Prostate gland (tissue), 2 donors: ENCODE results near the gene NAPG.

Experiments used
- POLR2A ChIP-seq: fragments of 450-650 bp; IDR thresholded peaks from one replicate; pipeline ENCODE4 v1.6.1; 2016; ENCODE audit warnings: antibody characterized with exemption, mild to moderate bottlenecking
- POLR2AphosphoS5 ChIP-seq: sonication (generic); formaldehyde crosslinking; IDR thresholded peaks from one replicate; pipeline ENCODE4 v1.6.1; 2017; ENCODE audit warnings: antibody characterized with exemption
- TF ChIP-seq, protein P1 (sequence below), 4 experiments: fragments of 200-600 bp in 2 of 4; fragments of 450-650 bp in 2 of 4; sonication (generic) in 2 of 4; IDR thresholded peaks; 1 replicate in 3 of 4; 2 replicates in 1 of 4; pipeline ENCODE4 v1.5.1; 2016 to 2019; ENCODE audit warnings: antibody characterized with exemption in 4 of 4, mild to moderate bottlenecking in 2 of 4, moderate library complexity in 2 of 4

DNA sequence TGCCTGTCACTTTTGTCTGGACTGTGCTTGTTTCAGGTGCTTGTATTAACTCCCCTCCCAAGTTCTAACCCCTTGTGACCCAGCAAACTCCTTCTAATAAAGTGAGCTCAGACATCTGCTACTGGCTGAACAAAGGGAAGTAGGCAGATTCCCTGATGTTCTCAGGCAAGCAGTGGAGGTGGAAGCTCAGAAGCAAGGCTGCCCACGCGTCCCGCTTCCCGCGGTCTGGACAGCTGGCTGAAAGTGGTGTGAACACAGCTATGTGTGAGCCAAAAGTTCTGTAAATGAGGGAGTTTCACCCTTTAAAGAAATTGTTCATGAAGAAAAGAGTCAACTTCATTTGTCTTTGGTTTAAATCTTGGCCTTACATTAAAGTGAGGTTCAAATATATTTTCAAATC lies 40.0 kb downstream of the NAPG start:
- TF ChIP-seq, protein P1, sequence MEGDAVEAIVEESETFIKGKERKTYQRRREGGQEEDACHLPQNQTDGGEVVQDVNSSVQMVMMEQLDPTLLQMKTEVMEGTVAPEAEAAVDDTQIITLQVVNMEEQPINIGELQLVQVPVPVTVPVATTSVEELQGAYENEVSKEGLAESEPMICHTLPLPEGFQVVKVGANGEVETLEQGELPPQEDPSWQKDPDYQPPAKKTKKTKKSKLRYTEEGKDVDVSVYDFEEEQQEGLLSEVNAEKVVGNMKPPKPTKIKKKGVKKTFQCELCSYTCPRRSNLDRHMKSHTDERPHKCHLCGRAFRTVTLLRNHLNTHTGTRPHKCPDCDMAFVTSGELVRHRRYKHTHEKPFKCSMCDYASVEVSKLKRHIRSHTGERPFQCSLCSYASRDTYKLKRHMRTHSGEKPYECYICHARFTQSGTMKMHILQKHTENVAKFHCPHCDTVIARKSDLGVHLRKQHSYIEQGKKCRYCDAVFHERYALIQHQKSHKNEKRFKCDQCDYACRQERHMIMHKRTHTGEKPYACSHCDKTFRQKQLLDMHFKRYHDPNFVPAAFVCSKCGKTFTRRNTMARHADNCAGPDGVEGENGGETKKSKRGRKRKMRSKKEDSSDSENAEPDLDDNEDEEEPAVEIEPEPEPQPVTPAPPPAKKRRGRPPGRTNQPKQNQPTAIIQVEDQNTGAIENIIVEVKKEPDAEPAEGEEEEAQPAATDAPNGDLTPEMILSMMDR (IDR thresholded peaks at IDR 0.05), result no peak
- TF ChIP-seq POLR2AphosphoS5 (no peak), POLR2A (no peak)
